Epithelial cell of proximal tubule (primary cell): Measurements from ENCODE around the gene RFTN2. TPM values are rescaled to one million over a fixed set of nuclear protein-coding genes. Genes with fewer than 3 reads are reported as not detected.

Experiments used
- DNase-seq: peaks from one replicate; pipeline ENCODE4 v3.0.0-alpha.2; 2011; ENCODE audit warnings: low read depth
- H3K4me3 ChIP-seq: 2 replicates; pipeline ENCODE4 v1.5.1; 2011; ENCODE audit warnings: low read depth, mild to moderate bottlenecking, low read length
- total RNA-seq: library from RNA; depleted of rRNA; stranded (reverse); fragments of >200 nt; gene quantifications from 2 replicates; pipeline ENCODE4 v1.2.3, GENCODE V29; 2015
- TF ChIP-seq, protein P1 (sequence below): conservative IDR thresholded peaks from 2 replicates; pipeline ENCODE4 v1.5.1; 2012; ENCODE audit warnings: low read depth, mild to moderate bottlenecking, low read length

The RFTN2 gene
- total RNA-seq, 1 donor from 2014 or later: not detected

DNA sequence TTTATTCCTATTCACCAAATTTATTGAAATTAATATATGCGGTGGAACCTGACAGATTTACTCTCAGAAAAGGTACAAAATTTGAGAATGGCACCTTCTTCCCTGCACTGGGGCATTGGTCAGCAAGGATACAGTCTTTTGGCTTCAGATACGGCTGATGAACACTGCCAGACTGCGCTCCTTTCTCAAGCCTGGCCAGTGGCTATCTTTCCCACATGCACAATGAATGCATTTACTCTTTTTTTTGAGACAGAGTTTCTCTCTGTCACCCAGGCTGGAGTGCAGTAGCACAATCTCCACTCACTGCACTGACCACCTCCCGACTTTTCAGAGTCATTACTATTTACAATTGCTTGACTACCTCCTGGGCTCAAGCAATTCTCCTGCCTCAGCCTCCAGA is 97.9 kb downstream of the RFTN2 start:
- TF ChIP-seq, protein P1, sequence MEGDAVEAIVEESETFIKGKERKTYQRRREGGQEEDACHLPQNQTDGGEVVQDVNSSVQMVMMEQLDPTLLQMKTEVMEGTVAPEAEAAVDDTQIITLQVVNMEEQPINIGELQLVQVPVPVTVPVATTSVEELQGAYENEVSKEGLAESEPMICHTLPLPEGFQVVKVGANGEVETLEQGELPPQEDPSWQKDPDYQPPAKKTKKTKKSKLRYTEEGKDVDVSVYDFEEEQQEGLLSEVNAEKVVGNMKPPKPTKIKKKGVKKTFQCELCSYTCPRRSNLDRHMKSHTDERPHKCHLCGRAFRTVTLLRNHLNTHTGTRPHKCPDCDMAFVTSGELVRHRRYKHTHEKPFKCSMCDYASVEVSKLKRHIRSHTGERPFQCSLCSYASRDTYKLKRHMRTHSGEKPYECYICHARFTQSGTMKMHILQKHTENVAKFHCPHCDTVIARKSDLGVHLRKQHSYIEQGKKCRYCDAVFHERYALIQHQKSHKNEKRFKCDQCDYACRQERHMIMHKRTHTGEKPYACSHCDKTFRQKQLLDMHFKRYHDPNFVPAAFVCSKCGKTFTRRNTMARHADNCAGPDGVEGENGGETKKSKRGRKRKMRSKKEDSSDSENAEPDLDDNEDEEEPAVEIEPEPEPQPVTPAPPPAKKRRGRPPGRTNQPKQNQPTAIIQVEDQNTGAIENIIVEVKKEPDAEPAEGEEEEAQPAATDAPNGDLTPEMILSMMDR: no peak
- no peak for DNase-seq
- H3K4me3 ChIP-seq: no peak overlapping the region

DNA sequence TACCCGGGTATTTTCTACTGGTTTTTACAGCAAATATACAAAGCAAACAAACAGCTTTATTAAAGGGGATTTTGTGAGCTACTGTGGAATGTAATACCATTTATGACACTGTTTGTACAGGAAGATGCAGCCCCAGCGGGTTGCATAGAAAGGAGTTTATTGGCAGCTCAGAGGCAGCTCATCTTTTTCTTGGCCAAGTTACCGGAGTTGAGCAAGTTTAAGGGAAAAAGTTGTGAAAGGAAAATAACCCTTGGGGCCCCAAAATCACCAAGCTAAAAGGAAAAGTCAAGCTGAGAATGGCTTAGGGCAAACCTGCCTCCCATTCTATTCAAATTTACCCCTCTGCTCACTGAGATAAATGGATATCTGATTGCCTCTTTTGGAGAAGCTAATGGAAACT is 98.8 kb downstream of the RFTN2 start:
- TF ChIP-seq, protein P1: no peak
- DNase-seq: no peak
- no peak overlapping the region for H3K4me3 ChIP-seq

DNA sequence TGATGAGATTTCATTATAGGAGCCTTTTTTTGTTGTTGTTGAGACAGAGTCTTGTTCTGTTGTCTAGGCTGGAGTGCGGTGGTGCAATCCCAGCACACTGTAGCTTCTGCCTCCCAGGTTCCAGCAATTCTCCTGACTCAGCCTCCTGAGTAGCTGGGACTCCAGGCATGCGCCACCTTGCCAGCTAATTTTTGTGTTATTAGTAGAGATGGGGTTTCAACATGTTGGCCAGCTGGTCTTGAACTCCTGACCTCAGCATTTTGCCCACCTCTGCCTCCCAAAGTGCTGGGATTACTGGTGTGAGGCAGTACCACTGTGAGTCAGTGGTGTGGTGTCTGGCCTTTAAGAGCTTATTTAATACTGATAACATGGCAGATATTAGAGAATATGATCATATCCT is 99.4 kb downstream of the RFTN2 start:
- H3K4me3 ChIP-seq: no peak overlapping the region
- DNase-seq: no peak

DNA sequence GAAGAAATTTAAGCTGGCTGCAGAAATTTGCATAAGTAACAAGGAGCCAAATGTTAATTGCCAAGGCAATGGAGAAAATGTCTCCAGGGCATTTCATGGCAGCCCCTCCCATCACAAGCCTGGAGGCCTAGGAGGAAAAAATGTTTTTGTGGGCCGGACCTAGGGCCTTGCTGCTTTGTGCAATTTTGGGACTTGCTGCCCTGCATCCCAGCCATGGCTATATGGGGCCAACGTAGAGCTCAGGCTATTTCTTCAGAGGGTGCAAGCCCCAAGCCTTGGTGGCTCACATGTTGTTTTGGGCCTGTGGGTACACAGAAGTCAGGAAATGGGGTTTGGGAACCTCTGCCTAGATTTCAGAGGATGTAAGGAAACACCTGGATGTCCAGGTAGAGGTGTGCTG is 101.8 kb downstream of the RFTN2 start:
- H3K4me3 ChIP-seq: no peak overlapping the region
- TF ChIP-seq, protein P1: no peak
- DNase-seq: no peak

More for the DNA sequence above, 99.4 kb downstream of the RFTN2 start:
- TF ChIP-seq, protein P1: no peak

DNA sequence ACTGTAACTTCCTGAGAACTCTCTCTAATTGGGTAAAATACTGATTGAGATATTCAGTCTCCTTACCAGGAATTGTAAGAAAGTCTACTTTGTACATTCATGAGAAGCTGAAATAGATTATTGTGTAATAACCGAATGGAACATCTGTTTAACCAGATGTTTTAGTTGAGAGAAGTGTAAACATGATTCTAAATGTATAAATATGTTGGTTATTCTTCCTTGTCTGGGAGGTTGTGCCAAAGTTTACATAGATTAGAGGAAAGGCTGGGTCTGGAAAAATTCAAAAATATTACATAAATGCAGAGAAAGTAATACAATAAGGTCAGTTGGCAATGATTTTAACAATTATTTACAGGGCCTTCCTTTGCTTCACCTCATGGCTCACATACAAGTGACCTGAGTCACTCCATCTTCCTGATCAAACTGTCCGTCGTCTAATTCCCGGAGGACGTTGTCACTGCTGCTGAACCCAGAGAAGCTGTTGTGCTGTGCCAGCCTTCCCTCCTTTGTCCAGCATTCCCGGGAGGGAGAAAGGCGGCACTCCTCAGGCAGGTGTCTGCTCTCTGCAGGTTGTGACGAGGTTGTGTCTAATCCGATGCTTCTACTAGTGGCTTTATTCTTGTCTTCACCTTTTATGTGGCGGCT is 103.6 kb downstream of the RFTN2 start:
- no peak overlapping the region for H3K4me3 ChIP-seq
- DNase-seq: peak; percentile 59
- TF ChIP-seq, protein P1: no peak

DNA sequence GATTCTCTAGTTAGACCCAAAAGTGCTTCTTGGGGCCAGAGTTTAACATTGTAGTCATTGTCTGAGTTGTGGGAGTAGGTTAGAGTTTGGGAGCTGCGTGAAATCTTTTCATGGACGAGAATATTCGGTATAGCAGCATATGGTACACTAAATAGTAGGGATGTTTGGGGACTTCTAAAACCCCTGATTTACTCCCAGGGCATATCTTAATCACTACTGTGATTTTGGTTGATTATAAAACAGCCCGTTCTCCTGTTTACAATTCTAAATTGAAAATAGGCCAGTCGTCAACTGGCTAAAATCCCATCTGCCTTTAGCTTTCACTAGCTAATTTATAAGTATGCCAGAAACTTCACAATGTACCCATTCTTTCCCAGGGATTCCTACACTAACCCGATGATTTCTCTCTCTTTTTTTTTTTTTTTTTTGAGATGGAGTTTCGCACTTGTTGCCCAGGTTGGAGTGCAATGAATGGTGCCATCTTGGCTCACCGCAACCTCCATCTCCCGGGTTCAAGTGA is 115.2 kb downstream of the RFTN2 start:
- TF ChIP-seq, protein P1: no peak
- H3K4me3 ChIP-seq: no peak overlapping the region
- no peak for DNase-seq

DNA sequence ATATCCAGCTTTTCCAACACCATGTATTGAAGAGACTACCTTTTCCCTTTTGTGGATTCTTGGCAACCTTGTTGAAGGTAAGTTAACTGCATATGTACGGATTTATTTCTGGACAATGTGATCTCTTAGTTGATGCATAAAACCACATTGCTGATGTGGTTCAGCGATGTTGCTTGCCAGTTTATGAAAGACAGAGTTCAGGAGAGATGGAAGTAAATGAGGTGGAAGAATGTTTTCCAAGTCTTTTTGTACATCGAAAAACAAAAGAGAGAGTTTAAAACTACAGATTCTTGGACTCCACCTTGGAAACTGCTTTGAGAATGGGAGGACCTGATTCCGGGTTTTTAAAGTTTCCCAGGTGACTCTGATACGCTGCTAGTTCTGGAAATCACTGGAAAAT is 115.7 kb downstream of the RFTN2 start:
- TF ChIP-seq, protein P1: no peak
- no peak for DNase-seq
- H3K4me3 ChIP-seq: no peak overlapping the region
